OCI-LY7 (cell line): ENCODE results near the gene ANKFN1. TPM values are rescaled to one million over a fixed set of nuclear protein-coding genes. Genes with fewer than 3 reads are reported as not detected.
A peak's percentile ranks its signal among the peaks of the same experiment; 100 is the strongest.

ENCODE experiments used
- Bru-seq: library from RNA; stranded (reverse); fragments of 400-500 nt; gene quantifications from one replicate; lab custom pipeline; 2021; lab: Mats Ljungman, UMichigan
- BruChase-seq, 2 experiments: library from RNA; stranded (reverse); fragments of 400-500 nt; gene quantifications; one replicate each; lab custom pipeline; 2021; lab: Mats Ljungman, UMichigan
- BruUV-seq: library from RNA; stranded (reverse); fragments of 400-500 nt; replicated peaks from 2 replicates; lab custom pipeline; 2021; lab: Mats Ljungman, UMichigan
- CTCF ChIA-PET: fragments of 300-600 bp; sonication (Branson Sonifier 250); formaldehyde crosslinking; loops from one replicate; lab custom pipeline; 2022; ENCODE audit warnings: antibody characterized with exemption; ENCODE audit not compliant: unreplicated experiment; lab: Charles Lee
- POLR2A ChIA-PET: fragments of 300-600 bp; sonication (Branson Sonifier 250); formaldehyde crosslinking; loops from one replicate; lab custom pipeline; 2022; ENCODE audit warnings: antibody characterized with exemption; lab: Charles Lee
- DNase-seq: peaks from one replicate; pipeline ENCODE4 v3.0.0-alpha.2; 2015; ENCODE audit warnings: low spot score
- H2AFZ ChIP-seq: fragments of 200-600 bp; sonication (generic), shearing (Covaris generic); 2 replicates; pipeline ENCODE4 v1.6.1; 2014; ENCODE audit warnings: mild to moderate bottlenecking, antibody characterized with exemption, low read length, moderate library complexity
- H3K27ac ChIP-seq: fragments of 200-600 bp; sonication (generic); 2 replicates; pipeline ENCODE4 v1.5.1; 2014; ENCODE audit warnings: mixed run types, low read depth, mild to moderate bottlenecking, moderate library complexity, low read length, inconsistent platforms; ENCODE audit not compliant: poor library complexity, severe bottlenecking
- H3K36me3 ChIP-seq: fragments of 200-600 bp; sonication (generic); 2 replicates; pipeline ENCODE4 v1.6.1; 2014; ENCODE audit warnings: mild to moderate bottlenecking, antibody characterized with exemption, low read length, moderate library complexity, mixed read lengths; ENCODE audit not compliant: insufficient read depth
- H3K4me1 ChIP-seq: fragments of 200-600 bp; sonication (generic); 2 replicates; pipeline ENCODE4 v1.5.1; 2014; ENCODE audit warnings: mild to moderate bottlenecking, low read length; ENCODE audit not compliant: insufficient read depth, poor library complexity, severe bottlenecking
- H3K4me2 ChIP-seq: fragments of 200-600 bp; sonication (generic); 2 replicates; pipeline ENCODE4 v1.6.1; 2014; ENCODE audit warnings: mild to moderate bottlenecking, low read length
- H3K4me3 ChIP-seq: fragments of 200-600 bp; sonication (generic); 2 replicates; pipeline ENCODE4 v1.5.1; 2014; ENCODE audit warnings: mild to moderate bottlenecking, low read depth, low read length; ENCODE audit not compliant: poor library complexity, severe bottlenecking
- H3K79me2 ChIP-seq: fragments of 200-600 bp; sonication (generic); 2 replicates; pipeline ENCODE4 v1.6.1; 2016; ENCODE audit warnings: low read depth, mild to moderate bottlenecking, low read length, moderate library complexity, mixed read lengths; ENCODE audit not compliant: insufficient read depth
- H3K9me2 ChIP-seq: fragments of 200-600 bp; sonication (generic); 2 replicates; pipeline ENCODE4 v1.6.1; 2016; ENCODE audit warnings: mild to moderate bottlenecking, low read length, mixed read lengths; ENCODE audit not compliant: insufficient read depth
- H3K9me3 ChIP-seq: fragments of 200-600 bp; sonication (generic); 2 replicates; pipeline ENCODE4 v1.6.1; 2014; ENCODE audit warnings: mild to moderate bottlenecking, mixed run types, low read length, mixed read lengths
- H4K20me1 ChIP-seq: fragments of 200-600 bp; sonication (generic); 2 replicates; pipeline ENCODE4 v1.6.1; 2014; ENCODE audit warnings: mild to moderate bottlenecking, antibody characterized with exemption, low read length, moderate library complexity, mixed read lengths; ENCODE audit not compliant: insufficient read depth
- EZH2phosphoT487 ChIP-seq: fragments of 200-600 bp; sonication (generic); IDR thresholded peaks from 2 replicates; pipeline ENCODE4 v1.6.1; 2018; ENCODE audit warnings: low read depth, borderline replicate concordance, mild to moderate bottlenecking, mixed run types, antibody characterized with exemption, low read length, moderate library complexity, mixed read lengths
- intact Hi-C: fragments of 100-400 bp; cut with micrococcal nuclease; formaldehyde crosslinking; loops from one replicate; pipeline ENCODE4 v1.10.0; 2022; ENCODE audit not compliant: unreplicated experiment
- long read RNA-seq: library from polyadenylated mRNA; stranded (forward); transcript quantifications from one replicate; pipeline ENCODE4 v2.0.0, GENCODE V29; 2022
- total RNA-seq, 2 experiments: library from RNA; depleted of rRNA in 1 of 2; stranded (reverse); fragments of >200 nt in 1 of 2; shearing (Covaris generic) in 1 of 2; gene quantifications; 2 replicates each; pipeline ENCODE4 v1.2.3, GENCODE V29; 2014 to 2022
- TF ChIP-seq, protein P1 (sequence below): fragments of 200-600 bp; sonication (generic); conservative IDR thresholded peaks from 2 replicates; pipeline ENCODE4 v1.5.1; 2014; ENCODE audit warnings: mild to moderate bottlenecking, antibody characterized with exemption, low read length, moderate library complexity, mixed read lengths

ANKFN1 gene, protein sequence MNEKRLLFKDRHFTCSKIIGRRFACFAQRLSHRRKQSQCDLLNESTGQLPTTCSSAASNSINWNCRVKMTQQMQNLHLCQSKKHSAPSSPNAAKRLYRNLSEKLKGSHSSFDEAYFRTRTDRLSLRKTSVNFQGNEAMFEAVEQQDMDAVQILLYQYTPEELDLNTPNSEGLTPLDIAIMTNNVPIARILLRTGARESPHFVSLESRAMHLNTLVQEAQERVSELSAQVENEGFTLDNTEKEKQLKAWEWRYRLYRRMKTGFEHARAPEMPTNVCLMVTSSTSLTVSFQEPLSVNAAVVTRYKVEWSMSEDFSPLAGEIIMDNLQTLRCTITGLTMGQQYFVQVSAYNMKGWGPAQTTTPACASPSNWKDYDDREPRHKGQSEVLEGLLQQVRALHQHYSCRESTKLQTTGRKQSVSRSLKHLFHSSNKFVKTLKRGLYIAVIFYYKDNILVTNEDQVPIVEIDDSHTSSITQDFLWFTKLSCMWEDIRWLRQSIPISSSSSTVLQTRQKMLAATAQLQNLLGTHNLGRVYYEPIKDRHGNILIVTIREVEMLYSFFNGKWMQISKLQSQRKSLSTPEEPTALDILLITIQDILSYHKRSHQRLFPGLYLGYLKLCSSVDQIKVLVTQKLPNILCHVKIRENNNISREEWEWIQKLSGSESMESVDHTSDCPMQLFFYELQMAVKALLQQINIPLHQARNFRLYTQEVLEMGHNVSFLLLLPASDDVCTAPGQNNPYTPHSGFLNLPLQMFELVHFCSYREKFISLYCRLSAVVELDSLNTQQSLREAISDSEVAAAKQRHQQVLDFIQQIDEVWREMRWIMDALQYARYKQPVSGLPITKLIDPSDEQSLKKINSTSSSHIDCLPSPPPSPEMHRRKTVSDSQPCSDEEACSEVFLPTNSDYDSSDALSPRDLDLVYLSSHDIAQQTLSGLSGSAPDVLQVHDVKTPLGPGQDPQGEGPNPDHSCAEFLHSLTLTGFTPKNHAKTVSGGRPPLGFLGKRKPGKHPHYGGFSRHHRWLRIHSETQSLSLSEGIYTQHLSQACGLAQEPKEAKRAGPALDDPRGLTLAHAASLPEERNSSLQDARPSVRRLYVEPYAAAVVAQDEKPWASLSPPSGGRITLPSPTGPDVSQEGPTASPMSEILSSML
- total RNA-seq (2014; rRNA removed; shearing (Covaris generic)) (not detected in 2 replicates), total RNA-seq (2022) (0.67 and 0.72 TPM in 2 replicates), Bru-seq, nascent RNA (percentile 21 among the genes with signal in this experiment), BruChase-seq, experiment 1, labeled RNA remaining after a 6-hour chase (percentile 20 among the genes with signal in this experiment), BruChase-seq, experiment 2, labeled RNA remaining after a 2-hour chase (percentile 25 among the genes with signal in this experiment)
- long read RNA-seq: 0 reads

DNA sequence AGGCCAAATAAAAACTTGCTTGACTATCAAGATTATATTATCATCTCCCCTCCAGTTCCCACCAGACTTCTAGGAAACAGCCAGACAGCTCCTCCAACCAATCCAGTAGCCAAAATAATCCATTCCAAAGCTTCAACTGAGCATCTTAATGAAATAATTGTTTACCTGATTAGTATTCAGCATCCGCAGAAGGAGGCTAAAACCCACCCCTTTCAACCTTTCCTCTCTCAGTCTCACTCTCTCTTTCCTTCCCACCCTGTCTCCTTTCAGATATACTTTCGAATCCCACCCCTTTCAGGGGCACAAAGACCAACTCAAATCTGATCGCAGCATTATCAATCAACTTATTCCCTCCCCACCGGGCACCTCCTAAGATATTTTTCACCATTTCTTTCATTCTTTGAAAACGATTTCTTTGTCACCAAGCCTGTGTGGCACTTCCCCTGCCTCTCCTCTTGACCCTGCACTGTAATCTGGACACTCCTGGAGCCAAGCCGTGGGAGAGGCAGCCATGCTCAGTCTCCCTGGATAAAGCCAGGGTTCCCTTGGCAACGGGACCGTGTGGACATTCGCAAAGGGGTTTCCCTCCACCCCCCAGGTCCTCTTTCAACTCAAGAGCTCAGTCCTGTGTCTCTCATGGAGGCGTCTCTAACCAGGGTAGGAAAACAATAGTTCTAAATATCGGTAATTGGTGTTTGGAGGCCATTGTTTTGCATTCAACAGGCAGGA is at the start of gene ANKFN1:
Gene ANKFN1 (plus strand): TSS at position 602 of the 729 bp plus-strand sequence. CDS start 59,193 bp downstream, outside the sequence.
- Histone ChIP-seq H3K27ac (no peak within 1 kb of the TSS), H3K4me3 (no peak within 1 kb of the TSS), H3K36me3 (no peaks in the 10 kb centered on the region), H3K9me2 (no peaks in the 10 kb centered on the region), H3K9me3 (no peaks in the 10 kb centered on the region), H4K20me1 (no peaks in the 10 kb centered on the region), H3K4me1 (no peaks in the 10 kb centered on the region), H2AFZ (no peak within 1 kb of the TSS), H3K4me2 (no peak within 1 kb of the TSS), H3K79me2 (no peaks in the 10 kb centered on the region)
- DNase-seq: no peak
- TF ChIP-seq, protein P1, sequence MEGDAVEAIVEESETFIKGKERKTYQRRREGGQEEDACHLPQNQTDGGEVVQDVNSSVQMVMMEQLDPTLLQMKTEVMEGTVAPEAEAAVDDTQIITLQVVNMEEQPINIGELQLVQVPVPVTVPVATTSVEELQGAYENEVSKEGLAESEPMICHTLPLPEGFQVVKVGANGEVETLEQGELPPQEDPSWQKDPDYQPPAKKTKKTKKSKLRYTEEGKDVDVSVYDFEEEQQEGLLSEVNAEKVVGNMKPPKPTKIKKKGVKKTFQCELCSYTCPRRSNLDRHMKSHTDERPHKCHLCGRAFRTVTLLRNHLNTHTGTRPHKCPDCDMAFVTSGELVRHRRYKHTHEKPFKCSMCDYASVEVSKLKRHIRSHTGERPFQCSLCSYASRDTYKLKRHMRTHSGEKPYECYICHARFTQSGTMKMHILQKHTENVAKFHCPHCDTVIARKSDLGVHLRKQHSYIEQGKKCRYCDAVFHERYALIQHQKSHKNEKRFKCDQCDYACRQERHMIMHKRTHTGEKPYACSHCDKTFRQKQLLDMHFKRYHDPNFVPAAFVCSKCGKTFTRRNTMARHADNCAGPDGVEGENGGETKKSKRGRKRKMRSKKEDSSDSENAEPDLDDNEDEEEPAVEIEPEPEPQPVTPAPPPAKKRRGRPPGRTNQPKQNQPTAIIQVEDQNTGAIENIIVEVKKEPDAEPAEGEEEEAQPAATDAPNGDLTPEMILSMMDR: no peak
- TF ChIP-seq EZH2phosphoT487: no peak
- CTCF ChIA-PET: no interaction called here
- intact Hi-C loops: no loop called here
- POLR2A ChIA-PET: no interaction called here
- BruUV-seq: no TSS peak

GRCh38 chr17:56108811-56109284 is 44.4 kb upstream of the ANKFN1 start:
- DNase-seq: no peak
- POLR2A ChIA-PET: no interaction called here
- H3K9me3 ChIP-seq: no peaks in the 10 kb centered on the region
- TF ChIP-seq EZH2phosphoT487: no peak
- TF ChIP-seq, protein P1: no peak
- no peak overlapping the region for H2AFZ ChIP-seq
- intact Hi-C loops: no loop called here
- H3K36me3 ChIP-seq: no peaks in the 10 kb centered on the region
- H3K4me1 ChIP-seq: no peaks in the 10 kb centered on the region
- BruUV-seq: no TSS peak
- no peak overlapping the region for H3K4me3 ChIP-seq
- CTCF ChIA-PET: no interaction called here
- H3K27ac ChIP-seq: no peak overlapping the region
- H3K9me2 ChIP-seq: no peaks in the 10 kb centered on the region
- H3K4me2 ChIP-seq: no peak overlapping the region
- no peaks in the 10 kb centered on the region for H4K20me1 ChIP-seq
- H3K79me2 ChIP-seq: no peaks in the 10 kb centered on the region
